Neural cell (in vitro differentiated cells): ENCODE measurements around the gene CALHM1.

Source experiments
- CTCF ChIP-seq: fragments of 450-650 bp; IDR thresholded peaks from 2 replicates; pipeline ENCODE4 v1.5.1; 2014; ENCODE audit warnings: antibody characterized with exemption, mild to moderate bottlenecking, moderate library complexity; ENCODE audit not compliant: poor library complexity, severe bottlenecking
- POLR2AphosphoS5 ChIP-seq: IDR thresholded peaks from 2 replicates; pipeline ENCODE4 v1.6.1; 2012

GRCh38 chr10:103416436-103417147 is 42.1 kb downstream of the CALHM1 start:
- TF ChIP-seq CTCF (peak; percentile 81), POLR2AphosphoS5 (no peak)
